Gastroesophageal sphincter (tissue), 2 donors: Measurements from ENCODE around the gene CREM.

Source experiments
- EP300 ChIP-seq: sonication (generic); formaldehyde crosslinking; IDR thresholded peaks from one replicate; pipeline ENCODE4 v1.6.1; 2017; ENCODE audit warnings: antibody characterized with exemption, mild to moderate bottlenecking
- POLR2A ChIP-seq, 2 donors: fragments of 450-650 bp; IDR thresholded peaks; one replicate each; pipeline ENCODE4 v1.6.1; 2017; ENCODE audit warnings: antibody characterized with exemption in 2 of 2, mild to moderate bottlenecking in 2 of 2, moderate library complexity in 1 of 2

DNA sequence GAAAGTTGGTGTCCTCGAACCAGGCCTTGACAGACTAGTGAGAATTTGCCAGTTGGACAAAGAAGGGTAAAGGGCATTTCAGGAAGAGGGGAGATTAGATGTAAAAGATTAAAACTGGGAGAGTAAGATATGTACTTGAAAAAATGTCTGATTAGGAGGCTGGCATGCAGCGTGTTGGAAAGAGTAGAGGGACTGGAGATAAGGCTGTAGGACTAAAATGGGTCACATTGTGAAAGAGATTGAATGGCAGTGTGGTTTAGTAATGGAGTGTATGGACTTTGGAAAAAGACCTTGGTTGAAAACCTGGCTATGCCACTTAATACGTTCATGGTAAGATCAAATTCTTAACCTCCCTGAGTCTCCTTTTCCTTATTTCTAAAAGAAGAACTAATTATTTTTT is 14.1 kb downstream of the CREM start:
- no peak for TF ChIP-seq POLR2A (IDR thresholded peaks at IDR 0.05)
- TF ChIP-seq EP300, result no peak
